Measurements from ENCODE around the gene RING1.

The RING1 gene

DNA sequence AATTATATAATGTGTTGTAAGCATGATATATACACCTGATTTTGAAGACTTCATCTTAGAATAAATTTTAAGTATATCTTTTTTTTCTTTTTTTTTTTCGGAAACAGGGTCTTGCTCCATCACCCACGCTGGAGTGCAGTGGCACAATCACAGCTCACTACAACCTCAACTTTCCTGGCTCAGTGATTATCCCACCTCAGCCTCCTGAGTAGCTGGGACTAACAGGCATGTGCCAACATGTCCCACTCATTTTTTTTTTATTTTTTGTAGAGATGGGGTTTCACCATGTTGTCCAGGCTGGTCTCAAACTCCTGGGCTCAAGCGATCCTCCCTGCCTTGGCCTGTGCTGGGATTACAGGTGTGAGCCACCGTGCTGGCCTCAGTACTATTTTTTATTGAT, 46.3 kb downstream of the RING1 start:
- peaks cover 23% of the 10 kb centered on the region for H3K4me1 Mint-ChIP-seq
- peaks cover 6% of the 10 kb centered on the region for H3K9me3 Mint-ChIP-seq
- no peak overlapping the region for H3K4me3 Mint-ChIP-seq
- peaks cover 63% of the 10 kb centered on the region for H3K36me3 Mint-ChIP-seq (ENCODE audit: low read depth)
- no peak for DNase-seq
- H3K27ac Mint-ChIP-seq = no peak overlapping the region
- H3K27me3 Mint-ChIP-seq (ENCODE audit: low read depth, poor library complexity) = peaks cover 2% of the 10 kb centered on the region
- TF ChIP-seq, protein P1, sequence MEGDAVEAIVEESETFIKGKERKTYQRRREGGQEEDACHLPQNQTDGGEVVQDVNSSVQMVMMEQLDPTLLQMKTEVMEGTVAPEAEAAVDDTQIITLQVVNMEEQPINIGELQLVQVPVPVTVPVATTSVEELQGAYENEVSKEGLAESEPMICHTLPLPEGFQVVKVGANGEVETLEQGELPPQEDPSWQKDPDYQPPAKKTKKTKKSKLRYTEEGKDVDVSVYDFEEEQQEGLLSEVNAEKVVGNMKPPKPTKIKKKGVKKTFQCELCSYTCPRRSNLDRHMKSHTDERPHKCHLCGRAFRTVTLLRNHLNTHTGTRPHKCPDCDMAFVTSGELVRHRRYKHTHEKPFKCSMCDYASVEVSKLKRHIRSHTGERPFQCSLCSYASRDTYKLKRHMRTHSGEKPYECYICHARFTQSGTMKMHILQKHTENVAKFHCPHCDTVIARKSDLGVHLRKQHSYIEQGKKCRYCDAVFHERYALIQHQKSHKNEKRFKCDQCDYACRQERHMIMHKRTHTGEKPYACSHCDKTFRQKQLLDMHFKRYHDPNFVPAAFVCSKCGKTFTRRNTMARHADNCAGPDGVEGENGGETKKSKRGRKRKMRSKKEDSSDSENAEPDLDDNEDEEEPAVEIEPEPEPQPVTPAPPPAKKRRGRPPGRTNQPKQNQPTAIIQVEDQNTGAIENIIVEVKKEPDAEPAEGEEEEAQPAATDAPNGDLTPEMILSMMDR (IDR thresholded peaks at IDR 0.05) = no peak

DNA sequence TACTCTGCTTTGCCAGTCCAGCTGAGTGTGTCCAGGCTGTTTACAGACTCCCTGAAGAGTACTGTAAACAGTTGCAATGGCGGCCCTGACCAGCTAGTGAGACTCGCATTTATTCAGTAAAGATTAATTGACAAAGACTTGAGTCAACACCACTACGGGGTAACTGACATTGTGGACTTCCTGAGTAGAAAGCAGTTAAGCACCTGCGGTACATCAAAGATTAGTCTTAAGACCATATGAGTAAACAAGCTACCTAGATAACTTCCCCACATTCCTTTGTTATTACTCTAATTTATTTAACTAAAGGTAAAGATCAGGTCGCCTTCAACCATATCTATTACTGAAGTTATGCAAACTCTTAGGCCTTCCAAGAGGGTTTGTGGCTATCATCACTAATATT, 50.7 kb downstream of the RING1 start:
- H3K27ac Mint-ChIP-seq = no peak overlapping the region
- H3K27me3 Mint-ChIP-seq (ENCODE audit: low read depth, poor library complexity) = peaks cover 3% of the 10 kb centered on the region
- no peak for DNase-seq
- H3K36me3 Mint-ChIP-seq (ENCODE audit: low read depth) = peaks cover 73% of the 10 kb centered on the region
- H3K4me3 Mint-ChIP-seq = no peak overlapping the region
- H3K4me1 Mint-ChIP-seq = no peaks in the 10 kb centered on the region
- TF ChIP-seq, protein P1 (IDR thresholded peaks at IDR 0.05) = no peak
- peaks cover 6% of the 10 kb centered on the region for H3K9me3 Mint-ChIP-seq

Data from nephron progenitor cell (in vitro differentiated cells).